Caco-2 (cell line): ENCODE measurements around the gene KLHL29. TPM values are rescaled to one million over a fixed set of nuclear protein-coding genes. Genes with fewer than 3 reads are reported as not detected.

Experiments
- BruUV-seq: library from RNA; stranded (reverse); fragments of 400-500 nt; replicated peaks from 2 replicates; lab custom pipeline; 2021; lab: Mats Ljungman, UMichigan
- CTCF ChIA-PET: fragments of 300-600 bp; sonication (Branson Sonifier 250); formaldehyde crosslinking; loops from one replicate; lab custom pipeline; 2022; ENCODE audit warnings: antibody characterized with exemption; lab: Charles Lee
- POLR2A ChIA-PET: fragments of 300-600 bp; sonication (Branson Sonifier 250); formaldehyde crosslinking; loops from one replicate; lab custom pipeline; 2022; ENCODE audit warnings: antibody characterized with exemption; lab: Charles Lee
- DNase-seq, 2 experiments: peaks; one replicate each; pipeline versions ENCODE4 v3.0.0 to v3.0.0-alpha.2; 2020 to 2022
- H3K27me3 ChIP-seq: replicated peaks from 2 replicates; pipeline ENCODE4 v1.6.0; 2011; ENCODE audit warnings: low read length; ENCODE audit not compliant: control insufficient read depth, insufficient read depth
- H3K36me3 ChIP-seq: 2 replicates; pipeline ENCODE4 v1.5.1; 2011; ENCODE audit warnings: low read length; ENCODE audit not compliant: control insufficient read depth, insufficient read depth
- H3K4me1 ChIP-seq: fragments of 250-450 bp; sonication (Bioruptor Pico); 2 replicates; pipeline ENCODE4 v1.5.1; 2020; ENCODE audit warnings: mild to moderate bottlenecking
- H3K4me3 ChIP-seq: 2 replicates; pipeline ENCODE4 v1.5.1; 2011; ENCODE audit warnings: low read depth, mild to moderate bottlenecking, control low read depth, low read length
- H3K9me3 ChIP-seq: fragments of 250-450 bp; sonication (Bioruptor Pico); 2 replicates; pipeline ENCODE4 v1.5.1; 2020; ENCODE audit warnings: mild to moderate bottlenecking, moderate library complexity
- H3K27ac Mint-ChIP-seq: one replicate; pipeline ENCODE4 v1.8.0; 2022; ENCODE audit warnings: mixed read lengths; ENCODE audit not compliant: unreplicated experiment
- H3K27me3 Mint-ChIP-seq: one replicate; pipeline ENCODE4 v1.8.0; 2022; ENCODE audit warnings: mixed read lengths; ENCODE audit not compliant: insufficient read depth, unreplicated experiment
- H3K36me3 Mint-ChIP-seq: one replicate; pipeline ENCODE4 v1.8.0; 2022; ENCODE audit warnings: mild to moderate bottlenecking, mixed read lengths; ENCODE audit not compliant: insufficient read depth, unreplicated experiment
- H3K4me1 Mint-ChIP-seq: one replicate; pipeline ENCODE4 v1.8.0; 2022; ENCODE audit warnings: low read depth, mixed read lengths; ENCODE audit not compliant: unreplicated experiment
- H3K4me3 Mint-ChIP-seq: one replicate; pipeline ENCODE4 v1.8.0; 2022; ENCODE audit warnings: mild to moderate bottlenecking, moderate library complexity, mixed read lengths; ENCODE audit not compliant: unreplicated experiment
- H3K9me3 Mint-ChIP-seq: one replicate; pipeline ENCODE4 v1.8.0; 2022; ENCODE audit warnings: mixed read lengths; ENCODE audit not compliant: unreplicated experiment
- CTCF ChIP-seq, 2 experiments: fragments of 200-600 bp in 1 of 2; IDR thresholded peaks; 1 replicate in 1 of 2; 2 replicates in 1 of 2; pipeline versions ENCODE4 v1.5.1 to v1.8.0; 2011 to 2022; ENCODE audit warnings: antibody characterized with exemption in 1 of 2, control low read depth in 1 of 2, inconsistent platforms in 1 of 2, low read depth in 1 of 2, low read length in 1 of 2, mild to moderate bottlenecking in 1 of 2, moderate library complexity in 1 of 2; ENCODE audit not compliant: insufficient read depth in 1 of 2, severe bottlenecking in 1 of 2, unreplicated experiment in 1 of 2
- intact Hi-C: fragments of 100-400 bp; cut with micrococcal nuclease; formaldehyde crosslinking; loops from one replicate; pipeline ENCODE4 v1.10.0; 2022; ENCODE audit not compliant: unreplicated experiment
- total RNA-seq: library from RNA; stranded (reverse); gene quantifications from 2 replicates; pipeline ENCODE4 v1.2.3, GENCODE V29; 2022

The KLHL29 gene
- total RNA-seq, 1 experiment from 2014 or later, result 0.61 TPM

GRCh38 chr2:23475036-23475435, 90.1 kb downstream of the KLHL29 start:
- Mint-ChIP-seq H3K9me3 (no peaks in the 10 kb centered on the region), H3K36me3 (no peaks in the 10 kb centered on the region), H3K4me3 (no peak overlapping the region), H3K27me3 (peaks cover 32% of the 10 kb centered on the region), H3K4me1 (no peaks in the 10 kb centered on the region), H3K27ac (no peak overlapping the region)
- intact Hi-C loops, result no loop called here
- no peak for DNase-seq
- H3K4me1 ChIP-seq, result no peaks in the 10 kb centered on the region
- BruUV-seq, result no TSS peak
- CTCF ChIA-PET, result no interaction called here
- no peaks in the 10 kb centered on the region for H3K36me3 ChIP-seq
- no peak overlapping the region for H3K4me3 ChIP-seq
- POLR2A ChIA-PET, result no interaction called here
- no peak for TF ChIP-seq CTCF (IDR thresholded peaks at IDR 0.05; ENCODE audit: insufficient read depth in 1 of 2, low read depth in 1 of 2, low read length in 1 of 2, severe bottlenecking in 1 of 2, unreplicated experiment in 1 of 2)
- H3K9me3 ChIP-seq, result no peaks in the 10 kb centered on the region
- H3K27me3 ChIP-seq, result peaks cover 2% of the 10 kb centered on the region

GRCh38 chr2:23475473-23475872, 90.5 kb downstream of the KLHL29 start:
- intact Hi-C loops, result no loop called here
- Histone ChIP-seq H3K4me3 (no peak overlapping the region), H3K36me3 (no peaks in the 10 kb centered on the region), H3K9me3 (no peaks in the 10 kb centered on the region), H3K27me3 (peaks cover 2% of the 10 kb centered on the region; the same call in 1 of the 2 replicates), H3K4me1 (peaks cover 1% of the 10 kb centered on the region; the same call in 1 of the 2 replicates)
- H3K36me3 Mint-ChIP-seq, result no peaks in the 10 kb centered on the region
- ChIA-PET CTCF (no interaction called here), POLR2A (no interaction called here)
- TF ChIP-seq CTCF (IDR thresholded peaks at IDR 0.05; ENCODE audit: insufficient read depth in 1 of 2, low read depth in 1 of 2, low read length in 1 of 2, severe bottlenecking in 1 of 2, unreplicated experiment in 1 of 2), result no peak
- H3K9me3 Mint-ChIP-seq, result no peaks in the 10 kb centered on the region
- H3K4me1 Mint-ChIP-seq, result peaks cover under 1% of the 10 kb centered on the region
- peak in 1 of 2 experiments; percentile 5 for DNase-seq
- H3K27me3 Mint-ChIP-seq, result peaks cover 31% of the 10 kb centered on the region
- no peak overlapping the region for H3K27ac Mint-ChIP-seq
- no peak overlapping the region for H3K4me3 Mint-ChIP-seq
- no TSS peak for BruUV-seq

- ChIA-PET POLR2A (no interaction called here), CTCF (no interaction called here)
- no peak for TF ChIP-seq CTCF (IDR thresholded peaks at IDR 0.05; ENCODE audit: insufficient read depth in 1 of 2, low read depth in 1 of 2, low read length in 1 of 2, severe bottlenecking in 1 of 2, unreplicated experiment in 1 of 2)
- no peaks in the 10 kb centered on the region for H3K9me3 Mint-ChIP-seq
- H3K36me3 ChIP-seq, result no peaks in the 10 kb centered on the region
- 0 out of 2 replicates have a peak, but pooled peaks cover 2% of the 10 kb centered on the region for H3K27me3 ChIP-seq
- no TSS peak for BruUV-seq
- DNase-seq, result no peak
- H3K4me1 ChIP-seq, result peaks cover 13% of the 10 kb centered on the region
- no peaks in the 10 kb centered on the region for H3K9me3 ChIP-seq
- H3K27me3 Mint-ChIP-seq, result peaks cover 27% of the 10 kb centered on the region
- no peak overlapping the region for H3K4me3 ChIP-seq
- peaks cover 14% of the 10 kb centered on the region for H3K4me1 Mint-ChIP-seq
- intact Hi-C loops, result no loop called here
- no peaks in the 10 kb centered on the region for H3K36me3 Mint-ChIP-seq
- H3K4me3 Mint-ChIP-seq, result no peak overlapping the region
- H3K27ac Mint-ChIP-seq, result no peak overlapping the region
These were observed 91.8 kb downstream of the KLHL29 start for GRCh38 chr2:23476786-23477185.
